Activated effector memory CD4-positive, alpha-beta T cell treated with anti-CD3 and anti-CD28 coated beads, Interleukin-2, amount 50 U/mL, for 16 hours (primary cell): ENCODE results near the gene CUBN.

Experiments used
- DNase-seq: peaks from one replicate; pipeline ENCODE4 v3.0.0-alpha.2; 2020

Gene CUBN

GRCh38 chr10:16944402-16944801 lies 185.2 kb downstream of the CUBN start:
- DNase-seq: no peak

GRCh38 chr10:16943295-16944285 lies 186.0 kb downstream of the CUBN start:
- DNase-seq: no peak

GRCh38 chr10:16942381-16943078 lies 187.1 kb downstream of the CUBN start:
- no peak for DNase-seq

- DNase-seq: no peak
Measured at GRCh38 chr10:16941870-16942269, 187.7 kb downstream of the CUBN start.

GRCh38 chr10:16941067-16941466 lies 188.5 kb downstream of the CUBN start:
- DNase-seq: no peak

- no peak for DNase-seq
Measured at GRCh38 chr10:16938952-16939351, 190.7 kb downstream of the CUBN start.

- no peak for DNase-seq
Measured at GRCh38 chr10:16934461-16934860, 195.2 kb downstream of the CUBN start.

- no peak for DNase-seq
Measured at GRCh38 chr10:16933783-16934182, 195.8 kb downstream of the CUBN start.

- no peak for DNase-seq
Measured at GRCh38 chr10:16931930-16932329, 197.7 kb downstream of the CUBN start.

GRCh38 chr10:16930540-16930939 lies 199.1 kb downstream of the CUBN start:
- no peak for DNase-seq

GRCh38 chr10:16929069-16929468 lies 200.5 kb downstream of the CUBN start:
- no peak for DNase-seq

- no peak for DNase-seq
Measured at GRCh38 chr10:16927546-16927945, 202.1 kb downstream of the CUBN start.

GRCh38 chr10:16923726-16924125 lies 205.9 kb downstream of the CUBN start:
- DNase-seq: no peak

GRCh38 chr10:16923309-16923708 lies 206.3 kb downstream of the CUBN start:
- no peak for DNase-seq

- DNase-seq: no peak
Measured at GRCh38 chr10:16919121-16919982, 210.3 kb downstream of the CUBN start.

- no peak for DNase-seq
Measured at GRCh38 chr10:16916496-16916895, 213.1 kb downstream of the CUBN start.

- no peak for DNase-seq
Measured at GRCh38 chr10:16915300-16915699, 214.3 kb downstream of the CUBN start.

GRCh38 chr10:16913266-16913665 lies 216.3 kb downstream of the CUBN start:
- no peak for DNase-seq

GRCh38 chr10:16910793-16911164 lies 218.8 kb downstream of the CUBN start:
- DNase-seq: no peak

GRCh38 chr10:16909961-16910792 lies 219.4 kb downstream of the CUBN start:
- DNase-seq: no peak

GRCh38 chr10:16909271-16909767 lies 220.3 kb downstream of the CUBN start:
- DNase-seq: no peak

GRCh38 chr10:16907687-16908086 lies 221.9 kb downstream of the CUBN start:
- DNase-seq: no peak
